D341Med (cell line): ENCODE data around the gene KIR3DL1.
"Not testable (repeated sequence)": the region's sequence is repeated elsewhere in the genome, so short reads cannot be mapped to it uniquely, and the experiment has no call there.

Experiments
- DNase-seq: peaks from one replicate; pipeline ENCODE4 v3.0.0; 2012; ENCODE audit warnings: low spot score

Gene KIR3DL1

DNA sequence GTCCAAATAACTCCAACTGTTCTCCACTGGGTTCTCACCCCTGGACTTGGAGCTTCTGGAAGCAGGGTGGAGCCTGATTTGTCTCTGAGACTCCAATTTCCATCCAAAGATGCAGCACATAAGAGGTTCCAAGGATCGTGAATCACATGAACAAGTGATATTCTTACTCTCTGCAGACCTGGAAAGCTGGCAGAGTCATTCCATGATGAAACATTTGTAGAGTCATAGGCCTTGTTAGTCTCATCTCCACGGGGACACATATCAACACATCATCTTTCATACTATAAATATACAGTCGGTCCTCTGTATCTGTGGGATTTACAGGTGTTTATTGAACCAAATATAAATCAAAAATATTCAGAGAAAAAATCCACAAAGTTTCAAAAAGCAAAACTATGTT is 1.7 kb upstream of the KIR3DL1 start:
- not testable (repeated sequence) for DNase-seq

DNA sequence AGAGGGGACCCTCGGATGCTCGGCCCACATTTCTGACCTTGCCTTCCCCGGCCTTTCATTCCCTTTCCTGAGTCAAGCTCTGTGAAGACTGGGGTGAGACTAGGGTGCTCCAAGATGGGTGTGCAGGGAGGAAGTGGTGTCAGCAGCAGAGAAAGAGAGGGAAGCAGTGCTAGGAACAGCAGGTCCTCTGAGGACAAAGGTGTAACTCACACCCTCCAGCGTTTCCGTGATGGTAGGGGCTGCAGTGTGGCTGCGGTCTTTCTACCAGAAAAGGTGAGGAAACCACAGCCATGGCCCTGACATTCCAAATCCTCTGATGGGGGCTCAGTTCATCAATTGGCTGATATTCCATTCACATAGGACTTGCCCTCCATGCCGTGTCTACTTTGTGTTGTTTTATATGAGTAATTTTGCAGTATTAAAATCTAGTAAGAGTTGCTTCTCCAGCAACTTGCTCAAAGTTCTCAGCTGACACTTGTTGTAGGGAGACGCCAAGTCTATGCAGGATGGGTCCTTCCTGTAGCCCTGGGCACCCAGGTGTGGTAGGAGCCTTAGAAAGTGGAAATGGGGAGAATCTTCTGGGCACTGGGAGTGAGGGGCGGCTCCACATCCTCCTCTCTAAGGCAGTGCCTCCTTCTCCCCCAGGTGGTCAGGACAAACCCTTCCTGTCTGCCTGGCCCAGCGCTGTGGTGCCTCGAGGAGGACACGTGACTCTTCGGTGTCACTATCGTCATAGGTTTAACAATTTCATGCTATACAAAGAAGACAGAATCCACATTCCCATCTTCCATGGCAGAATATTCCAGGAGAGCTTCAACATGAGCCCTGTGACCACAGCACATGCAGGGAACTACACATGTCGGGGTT is 1.6 kb downstream of the KIR3DL1 start:
- no peak for DNase-seq

GRCh38 chr19:54824416-54824815 is 8.1 kb downstream of the KIR3DL1 start:
- not testable (repeated sequence) for DNase-seq

GRCh38 chr19:54825326-54825725 is 9.1 kb downstream of the KIR3DL1 start:
- DNase-seq: not testable (repeated sequence)

DNA sequence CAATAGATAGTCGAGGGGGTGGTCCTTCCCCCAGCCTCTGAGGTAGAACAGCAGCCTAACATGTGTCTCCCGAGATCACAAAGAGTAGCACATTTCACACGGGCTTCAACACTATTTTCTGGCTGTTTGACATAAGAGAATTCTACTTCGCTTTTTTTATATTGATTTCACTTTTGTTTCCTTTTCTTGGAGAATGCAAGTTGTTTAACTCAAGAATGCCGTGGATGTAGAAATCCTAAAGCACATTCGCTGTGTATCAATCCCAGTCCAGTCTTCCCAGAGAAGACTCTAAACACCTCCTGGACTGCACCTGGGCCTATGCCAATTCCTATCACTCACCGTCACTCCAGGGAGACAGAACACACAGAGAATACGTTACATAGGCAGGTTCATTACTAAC is 11.8 kb downstream of the KIR3DL1 start:
- DNase-seq: not testable (repeated sequence)

DNA sequence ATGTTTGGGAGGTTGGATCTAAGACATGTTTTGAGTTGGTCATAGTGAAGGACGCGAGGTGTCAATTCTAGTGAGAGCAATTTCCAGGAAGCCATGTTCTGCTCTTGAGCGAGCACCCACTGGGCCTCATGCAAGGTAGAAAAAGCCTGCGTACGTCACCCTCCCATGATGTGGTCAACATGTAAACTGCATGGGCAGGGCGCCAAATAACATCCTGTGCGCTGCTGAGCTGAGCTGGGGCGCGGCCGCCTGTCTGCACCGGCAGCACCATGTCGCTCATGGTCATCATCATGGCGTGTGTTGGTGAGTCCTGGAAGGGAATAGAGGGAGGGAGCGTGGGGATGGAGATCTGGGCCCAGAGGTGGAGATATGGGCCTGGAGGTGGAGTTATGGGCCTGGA is 16.2 kb downstream of the KIR3DL1 start, which contains the start of gene KIR2DS4:
KIR2DS4 (plus strand) TSS at position 181 of the 400 bp plus-strand sequence.
- DNase-seq: not testable (repeated sequence)

DNA sequence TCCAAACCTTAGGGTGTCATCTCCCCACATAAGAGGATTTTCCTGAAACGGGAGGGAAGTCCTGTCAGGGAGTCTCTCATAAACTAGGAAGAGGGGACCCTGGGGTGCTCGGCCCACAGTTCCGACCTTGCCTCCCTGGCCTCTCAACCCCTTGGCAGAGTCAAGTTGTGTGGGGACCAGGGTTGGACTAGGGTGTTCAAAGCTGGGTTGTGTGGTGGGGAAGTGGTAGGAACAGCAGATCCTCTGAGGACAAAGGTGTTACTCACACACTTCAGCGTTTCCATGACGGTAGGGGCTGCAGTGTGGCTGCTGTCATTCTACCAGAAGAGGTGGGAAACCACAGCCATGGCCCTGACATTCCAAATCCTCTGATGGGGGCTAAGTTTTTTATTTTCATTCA is 18.9 kb downstream of the KIR3DL1 start:
- DNase-seq: not testable (repeated sequence)

GRCh38 chr19:54837522-54837921 is 21.3 kb downstream of the KIR3DL1 start:
- DNase-seq: not testable (repeated sequence)

DNA sequence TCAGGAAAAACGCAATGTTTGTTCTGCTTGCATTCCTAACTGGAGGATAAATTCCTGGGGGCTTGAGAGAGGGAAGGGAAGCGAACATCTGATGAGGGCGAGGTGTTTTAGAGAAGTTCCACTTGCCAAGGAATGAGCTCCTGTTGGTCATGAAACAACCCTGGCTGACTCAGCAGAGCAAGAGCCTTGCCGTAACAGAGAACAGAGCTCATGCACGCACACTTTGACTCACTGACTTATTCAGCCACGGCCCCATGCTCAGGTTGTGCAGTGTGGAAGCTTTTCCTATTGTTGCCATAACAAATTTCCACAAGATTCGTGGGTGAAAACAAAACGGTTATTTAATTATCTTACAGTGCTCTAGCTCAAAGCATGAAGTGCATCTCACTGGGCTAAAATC is 26.9 kb downstream of the KIR3DL1 start:
- not testable (repeated sequence) for DNase-seq

GRCh38 chr19:54850061-54850640 is 33.9 kb downstream of the KIR3DL1 start, which contains the start of gene KIR3DL2:
Gene KIR3DL2 (plus strand): TSS chr19:54850443. CDS start chr19:54850476, 33 bp downstream.
- not testable (repeated sequence) for DNase-seq

DNA sequence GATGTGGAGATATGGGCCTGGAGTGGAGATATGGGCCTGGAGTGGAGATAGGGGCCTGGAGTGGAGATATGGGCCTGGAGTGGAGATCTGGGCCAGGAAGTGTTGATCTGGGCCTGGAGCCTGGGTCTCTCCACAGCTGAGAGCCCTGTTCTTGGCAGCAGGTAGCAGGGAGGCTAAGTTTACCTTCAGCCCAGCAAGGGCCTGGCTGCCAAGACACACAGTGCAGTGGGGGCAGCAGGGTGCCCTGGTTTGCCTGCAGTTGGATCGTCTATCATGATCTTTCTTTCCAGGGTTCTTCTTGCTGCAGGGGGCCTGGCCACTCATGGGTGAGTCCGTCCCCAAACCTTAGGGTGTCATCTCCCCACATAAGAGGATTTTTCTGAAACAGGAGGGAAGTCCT is 34.7 kb downstream of the KIR3DL1 start:
- DNase-seq: no peak

DNA sequence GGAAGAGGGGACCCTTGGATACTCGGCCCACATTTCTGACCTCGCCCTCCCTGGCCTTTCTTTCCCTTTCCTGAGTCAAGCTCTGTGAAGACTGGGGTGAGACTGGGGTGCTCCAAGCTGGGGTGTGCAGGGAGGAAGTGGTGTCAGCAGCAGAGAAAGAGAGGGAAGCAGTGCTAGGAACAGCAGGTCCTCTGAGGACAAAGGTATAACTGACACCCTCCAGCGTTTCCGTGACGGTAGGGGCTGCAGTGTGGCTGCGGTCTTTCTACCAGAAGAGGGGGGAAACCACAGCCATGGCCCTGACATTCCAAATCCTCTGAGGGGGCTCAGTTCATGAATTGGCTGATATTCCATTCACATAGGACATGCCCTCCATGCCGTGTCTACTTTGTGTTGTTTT is 35.1 kb downstream of the KIR3DL1 start:
- DNase-seq: no peak

- not testable (repeated sequence) for DNase-seq
Observed at GRCh38 chr19:54855241-54855640, 39.0 kb downstream of the KIR3DL1 start.

- DNase-seq: not testable (repeated sequence)
Observed at GRCh38 chr19:54858476-54858875, 42.2 kb downstream of the KIR3DL1 start.

DNA sequence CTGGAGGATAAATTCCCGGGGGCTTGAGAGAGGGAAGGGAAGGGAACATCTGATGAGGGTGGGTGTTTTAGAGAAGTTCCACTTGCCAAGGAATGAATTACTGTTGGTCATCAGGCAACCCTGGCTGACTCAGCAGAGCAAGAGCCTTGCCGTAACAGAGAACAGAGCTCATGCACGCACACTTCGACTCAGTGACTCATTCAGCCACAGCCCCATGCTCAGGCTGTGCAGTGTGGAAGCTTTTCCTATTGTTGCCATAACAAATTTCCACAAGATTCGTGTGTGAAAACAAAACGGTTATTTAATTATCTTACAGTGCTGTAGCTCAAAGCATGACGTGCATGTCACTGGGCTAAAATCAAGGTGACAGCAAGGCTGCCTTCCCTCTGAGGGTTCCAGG is 43.2 kb downstream of the KIR3DL1 start:
- not testable (repeated sequence) for DNase-seq

DNA sequence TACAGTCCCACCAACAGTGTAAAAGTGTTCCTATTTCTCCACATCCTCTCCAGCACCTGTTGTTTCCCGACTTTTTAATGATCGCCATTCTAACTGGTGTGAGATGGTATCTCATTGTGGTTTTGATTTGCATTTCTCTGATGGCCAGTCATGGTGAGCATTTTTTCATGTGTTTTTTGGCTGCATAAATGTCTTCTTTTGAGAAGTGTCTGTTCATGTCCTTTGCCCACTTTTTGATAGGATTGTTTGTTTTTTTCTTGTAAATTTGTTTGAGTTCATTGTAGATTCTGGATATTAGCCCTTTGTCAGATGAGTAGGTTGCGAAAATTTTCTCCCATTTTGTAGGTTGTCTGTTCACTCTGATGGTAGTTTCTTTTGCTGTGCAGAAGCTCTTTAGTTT is 47.2 kb downstream of the KIR3DL1 start:
- not testable (repeated sequence) for DNase-seq

- DNase-seq: no peak
Observed at GRCh38 chr19:54871696-54872095, 55.4 kb downstream of the KIR3DL1 start.

- no peak for DNase-seq
Observed at GRCh38 chr19:54873990-54874389, 57.7 kb downstream of the KIR3DL1 start, which contains the start of gene FCAR. Gene FCAR (plus strand): TSS chr19:54874235. CDS start chr19:54874290, 55 bp downstream.

- DNase-seq: no peak
Observed at GRCh38 chr19:54875506-54875905, 59.2 kb downstream of the KIR3DL1 start.

DNA sequence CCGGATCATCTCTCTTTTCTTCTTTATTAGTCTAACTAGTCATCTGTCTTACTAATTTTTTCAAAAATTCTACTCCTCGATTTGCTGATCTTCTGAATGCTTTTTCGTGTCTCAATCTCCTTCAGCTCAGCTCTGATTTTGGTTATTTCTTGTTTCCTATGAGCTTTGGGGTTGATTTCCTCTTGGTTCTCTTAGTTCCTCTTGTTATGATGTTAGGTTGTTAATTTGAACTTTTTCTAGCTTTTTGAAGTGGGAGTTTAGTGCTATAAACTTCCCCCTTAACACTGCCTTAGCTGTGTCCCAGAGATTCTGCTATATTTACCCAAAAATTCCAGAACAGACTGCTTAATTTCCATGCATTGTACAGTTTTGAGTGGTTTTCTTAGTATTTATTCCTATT is 61.2 kb downstream of the KIR3DL1 start:
- DNase-seq: no peak
